H1 (cell line): ENCODE results near the gene SP5.

Experiments used
- CEBPB ChIP-seq: IDR thresholded peaks from 2 replicates; pipeline ENCODE4 v1.6.1; 2012; ENCODE audit warnings: low read depth, low read length
- EGR1 ChIP-seq: IDR thresholded peaks from 2 replicates; pipeline ENCODE4 v1.6.1; 2011; ENCODE audit warnings: low read depth, low read length, borderline replicate concordance
- EP300 ChIP-seq, 2 experiments: IDR thresholded peaks; 1 replicate in 1 of 2; 2 replicates in 1 of 2; pipeline ENCODE4 v1.6.1; 2011 to 2012; ENCODE audit warnings: low read depth in 2 of 2, low read length in 2 of 2, mild to moderate bottlenecking in 2 of 2, borderline replicate concordance in 1 of 2, inconsistent platforms in 1 of 2, moderate library complexity in 1 of 2
- EZH2 ChIP-seq: fragments of 200-600 bp; sonication (generic); IDR thresholded peaks from 2 replicates; pipeline ENCODE4 v1.7.1; 2012; ENCODE audit warnings: low read depth, mild to moderate bottlenecking, moderate library complexity, low read length, inconsistent platforms; ENCODE audit not compliant: severe bottlenecking
- JUN ChIP-seq: IDR thresholded peaks from 2 replicates; pipeline ENCODE4 v1.6.1; 2011; ENCODE audit warnings: low read depth, mild to moderate bottlenecking, improper control_type of control experiment, low read length
- KDM1A ChIP-seq: fragments of 200-600, 300-600 bp; sonication (generic); IDR thresholded peaks from 2 replicates; pipeline ENCODE4 v1.7.1; 2016; ENCODE audit warnings: mild to moderate bottlenecking, low read length, borderline replicate concordance
- NRF1 ChIP-seq: IDR thresholded peaks from 2 replicates; pipeline ENCODE4 v1.6.1; 2011; ENCODE audit warnings: mild to moderate bottlenecking, low read depth, low read length, improper control_type of control experiment
- POLR2A ChIP-seq, 2 experiments: IDR thresholded peaks; 1 replicate in 1 of 2; 2 replicates in 1 of 2; pipeline ENCODE4 v1.6.1; 2011; ENCODE audit warnings: low read depth in 2 of 2, low read length in 2 of 2, mild to moderate bottlenecking in 2 of 2; ENCODE audit errors: control extremely low read depth in 1 of 2
- POLR2AphosphoS5 ChIP-seq: IDR thresholded peaks from 2 replicates; pipeline ENCODE4 v1.6.1; 2011; ENCODE audit warnings: low read depth, low read length
- SUZ12 ChIP-seq: fragments of 200-600 bp; sonication (generic); IDR thresholded peaks from 2 replicates; pipeline ENCODE4 v1.6.1; 2012; ENCODE audit warnings: mild to moderate bottlenecking, inconsistent platforms, low read length, moderate library complexity, mixed read lengths
- TBP ChIP-seq: IDR thresholded peaks from 2 replicates; pipeline ENCODE4 v1.6.1; 2011; ENCODE audit warnings: low read depth, low read length, improper control_type of control experiment
- TF ChIP-seq, protein P1 (sequence below), 3 experiments: IDR thresholded peaks; 1 replicate in 2 of 3; 2 replicates in 1 of 3; pipeline versions ENCODE4 v1.5.1 to v1.6.1; 2011; ENCODE audit warnings: low read length in 3 of 3, mild to moderate bottlenecking in 3 of 3, inconsistent platforms in 2 of 3, low read depth in 1 of 3, moderate library complexity in 1 of 3; ENCODE audit not compliant: insufficient read depth in 1 of 3; ENCODE audit errors: control extremely low read depth in 1 of 3
- TF ChIP-seq, protein P2 (sequence below): fragments of 300-600 bp; sonication (generic); IDR thresholded peaks from 2 replicates; pipeline ENCODE4 v1.7.1; 2012; ENCODE audit warnings: low read length, moderate library complexity, mild to moderate bottlenecking, inconsistent platforms; ENCODE audit not compliant: insufficient replicate concordance

DNA sequence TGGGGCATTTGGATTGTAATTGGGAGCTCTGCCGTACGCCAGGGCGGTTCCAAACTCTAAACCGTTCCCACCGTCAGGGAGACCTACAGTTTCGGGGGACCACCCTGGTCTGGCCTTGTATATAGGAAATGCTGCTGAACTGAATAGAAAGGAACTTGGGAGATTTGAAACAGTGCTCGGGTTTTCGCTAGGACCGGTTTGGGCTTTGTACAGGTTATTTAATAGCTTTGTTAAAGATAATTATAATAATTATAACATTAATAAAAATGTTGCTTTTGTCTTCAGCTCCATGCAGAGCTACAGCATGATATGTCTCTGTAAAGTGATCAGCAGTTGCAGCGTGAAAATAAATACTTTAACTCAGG, 2.4 kb downstream of the SP5 start:
- TF ChIP-seq, protein P1, sequence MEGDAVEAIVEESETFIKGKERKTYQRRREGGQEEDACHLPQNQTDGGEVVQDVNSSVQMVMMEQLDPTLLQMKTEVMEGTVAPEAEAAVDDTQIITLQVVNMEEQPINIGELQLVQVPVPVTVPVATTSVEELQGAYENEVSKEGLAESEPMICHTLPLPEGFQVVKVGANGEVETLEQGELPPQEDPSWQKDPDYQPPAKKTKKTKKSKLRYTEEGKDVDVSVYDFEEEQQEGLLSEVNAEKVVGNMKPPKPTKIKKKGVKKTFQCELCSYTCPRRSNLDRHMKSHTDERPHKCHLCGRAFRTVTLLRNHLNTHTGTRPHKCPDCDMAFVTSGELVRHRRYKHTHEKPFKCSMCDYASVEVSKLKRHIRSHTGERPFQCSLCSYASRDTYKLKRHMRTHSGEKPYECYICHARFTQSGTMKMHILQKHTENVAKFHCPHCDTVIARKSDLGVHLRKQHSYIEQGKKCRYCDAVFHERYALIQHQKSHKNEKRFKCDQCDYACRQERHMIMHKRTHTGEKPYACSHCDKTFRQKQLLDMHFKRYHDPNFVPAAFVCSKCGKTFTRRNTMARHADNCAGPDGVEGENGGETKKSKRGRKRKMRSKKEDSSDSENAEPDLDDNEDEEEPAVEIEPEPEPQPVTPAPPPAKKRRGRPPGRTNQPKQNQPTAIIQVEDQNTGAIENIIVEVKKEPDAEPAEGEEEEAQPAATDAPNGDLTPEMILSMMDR (IDR thresholded peaks at IDR 0.05; ENCODE audit: control extremely low read depth in 1 of 3, insufficient read depth in 1 of 3, low read depth in 1 of 3, low read length in 3 of 3), result 0 out of 4 replicates have a peak, but pooled peaks of 1 of the 3 experiments have one; percentile 4
- no peak for TF ChIP-seq EZH2
- no peak for TF ChIP-seq NRF1
- no peak for TF ChIP-seq EGR1
- no peak for TF ChIP-seq POLR2AphosphoS5
- TF ChIP-seq, protein P2, sequence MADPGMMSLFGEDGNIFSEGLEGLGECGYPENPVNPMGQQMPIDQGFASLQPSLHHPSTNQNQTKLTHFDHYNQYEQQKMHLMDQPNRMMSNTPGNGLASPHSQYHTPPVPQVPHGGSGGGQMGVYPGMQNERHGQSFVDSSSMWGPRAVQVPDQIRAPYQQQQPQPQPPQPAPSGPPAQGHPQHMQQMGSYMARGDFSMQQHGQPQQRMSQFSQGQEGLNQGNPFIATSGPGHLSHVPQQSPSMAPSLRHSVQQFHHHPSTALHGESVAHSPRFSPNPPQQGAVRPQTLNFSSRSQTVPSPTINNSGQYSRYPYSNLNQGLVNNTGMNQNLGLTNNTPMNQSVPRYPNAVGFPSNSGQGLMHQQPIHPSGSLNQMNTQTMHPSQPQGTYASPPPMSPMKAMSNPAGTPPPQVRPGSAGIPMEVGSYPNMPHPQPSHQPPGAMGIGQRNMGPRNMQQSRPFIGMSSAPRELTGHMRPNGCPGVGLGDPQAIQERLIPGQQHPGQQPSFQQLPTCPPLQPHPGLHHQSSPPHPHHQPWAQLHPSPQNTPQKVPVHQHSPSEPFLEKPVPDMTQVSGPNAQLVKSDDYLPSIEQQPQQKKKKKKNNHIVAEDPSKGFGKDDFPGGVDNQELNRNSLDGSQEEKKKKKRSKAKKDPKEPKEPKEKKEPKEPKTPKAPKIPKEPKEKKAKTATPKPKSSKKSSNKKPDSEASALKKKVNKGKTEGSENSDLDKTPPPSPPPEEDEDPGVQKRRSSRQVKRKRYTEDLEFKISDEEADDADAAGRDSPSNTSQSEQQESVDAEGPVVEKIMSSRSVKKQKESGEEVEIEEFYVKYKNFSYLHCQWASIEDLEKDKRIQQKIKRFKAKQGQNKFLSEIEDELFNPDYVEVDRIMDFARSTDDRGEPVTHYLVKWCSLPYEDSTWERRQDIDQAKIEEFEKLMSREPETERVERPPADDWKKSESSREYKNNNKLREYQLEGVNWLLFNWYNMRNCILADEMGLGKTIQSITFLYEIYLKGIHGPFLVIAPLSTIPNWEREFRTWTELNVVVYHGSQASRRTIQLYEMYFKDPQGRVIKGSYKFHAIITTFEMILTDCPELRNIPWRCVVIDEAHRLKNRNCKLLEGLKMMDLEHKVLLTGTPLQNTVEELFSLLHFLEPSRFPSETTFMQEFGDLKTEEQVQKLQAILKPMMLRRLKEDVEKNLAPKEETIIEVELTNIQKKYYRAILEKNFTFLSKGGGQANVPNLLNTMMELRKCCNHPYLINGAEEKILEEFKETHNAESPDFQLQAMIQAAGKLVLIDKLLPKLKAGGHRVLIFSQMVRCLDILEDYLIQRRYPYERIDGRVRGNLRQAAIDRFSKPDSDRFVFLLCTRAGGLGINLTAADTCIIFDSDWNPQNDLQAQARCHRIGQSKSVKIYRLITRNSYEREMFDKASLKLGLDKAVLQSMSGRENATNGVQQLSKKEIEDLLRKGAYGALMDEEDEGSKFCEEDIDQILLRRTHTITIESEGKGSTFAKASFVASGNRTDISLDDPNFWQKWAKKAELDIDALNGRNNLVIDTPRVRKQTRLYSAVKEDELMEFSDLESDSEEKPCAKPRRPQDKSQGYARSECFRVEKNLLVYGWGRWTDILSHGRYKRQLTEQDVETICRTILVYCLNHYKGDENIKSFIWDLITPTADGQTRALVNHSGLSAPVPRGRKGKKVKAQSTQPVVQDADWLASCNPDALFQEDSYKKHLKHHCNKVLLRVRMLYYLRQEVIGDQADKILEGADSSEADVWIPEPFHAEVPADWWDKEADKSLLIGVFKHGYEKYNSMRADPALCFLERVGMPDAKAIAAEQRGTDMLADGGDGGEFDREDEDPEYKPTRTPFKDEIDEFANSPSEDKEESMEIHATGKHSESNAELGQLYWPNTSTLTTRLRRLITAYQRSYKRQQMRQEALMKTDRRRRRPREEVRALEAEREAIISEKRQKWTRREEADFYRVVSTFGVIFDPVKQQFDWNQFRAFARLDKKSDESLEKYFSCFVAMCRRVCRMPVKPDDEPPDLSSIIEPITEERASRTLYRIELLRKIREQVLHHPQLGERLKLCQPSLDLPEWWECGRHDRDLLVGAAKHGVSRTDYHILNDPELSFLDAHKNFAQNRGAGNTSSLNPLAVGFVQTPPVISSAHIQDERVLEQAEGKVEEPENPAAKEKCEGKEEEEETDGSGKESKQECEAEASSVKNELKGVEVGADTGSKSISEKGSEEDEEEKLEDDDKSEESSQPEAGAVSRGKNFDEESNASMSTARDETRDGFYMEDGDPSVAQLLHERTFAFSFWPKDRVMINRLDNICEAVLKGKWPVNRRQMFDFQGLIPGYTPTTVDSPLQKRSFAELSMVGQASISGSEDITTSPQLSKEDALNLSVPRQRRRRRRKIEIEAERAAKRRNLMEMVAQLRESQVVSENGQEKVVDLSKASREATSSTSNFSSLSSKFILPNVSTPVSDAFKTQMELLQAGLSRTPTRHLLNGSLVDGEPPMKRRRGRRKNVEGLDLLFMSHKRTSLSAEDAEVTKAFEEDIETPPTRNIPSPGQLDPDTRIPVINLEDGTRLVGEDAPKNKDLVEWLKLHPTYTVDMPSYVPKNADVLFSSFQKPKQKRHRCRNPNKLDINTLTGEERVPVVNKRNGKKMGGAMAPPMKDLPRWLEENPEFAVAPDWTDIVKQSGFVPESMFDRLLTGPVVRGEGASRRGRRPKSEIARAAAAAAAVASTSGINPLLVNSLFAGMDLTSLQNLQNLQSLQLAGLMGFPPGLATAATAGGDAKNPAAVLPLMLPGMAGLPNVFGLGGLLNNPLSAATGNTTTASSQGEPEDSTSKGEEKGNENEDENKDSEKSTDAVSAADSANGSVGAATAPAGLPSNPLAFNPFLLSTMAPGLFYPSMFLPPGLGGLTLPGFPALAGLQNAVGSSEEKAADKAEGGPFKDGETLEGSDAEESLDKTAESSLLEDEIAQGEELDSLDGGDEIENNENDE, result no peak
- no peak for TF ChIP-seq SUZ12
- no peak for TF ChIP-seq JUN
- TF ChIP-seq POLR2A (IDR thresholded peaks at IDR 0.05; ENCODE audit: control extremely low read depth in 1 of 2, low read depth in 2 of 2, low read length in 2 of 2), result no peak
- no peak for TF ChIP-seq TBP
- no peak for TF ChIP-seq KDM1A
- no peak for TF ChIP-seq EP300 (IDR thresholded peaks at IDR 0.05; ENCODE audit: borderline replicate concordance in 1 of 2, low read depth in 2 of 2, low read length in 2 of 2)
- no peak for TF ChIP-seq CEBPB
